Testis (tissue), 2 donors: ENCODE measurements around the gene KLHL10.
"Not testable (repeated sequence)": the region's sequence is repeated elsewhere in the genome, so short reads cannot be mapped to it uniquely, and the experiment has no call there.

Experiments
- POLR2A ChIP-seq: fragments of 450-650 bp; IDR thresholded peaks from one replicate; pipeline ENCODE4 v1.6.1; 2017; ENCODE audit warnings: antibody characterized with exemption, mild to moderate bottlenecking, moderate library complexity
- TF ChIP-seq, protein P1 (sequence below), 3 experiments: fragments of 450-650 bp in 2 of 3; fragments of 200-600 bp in 1 of 3; sonication (generic) in 1 of 3; IDR thresholded peaks; one replicate each; pipeline ENCODE4 v1.5.1; 2016 to 2019; ENCODE audit warnings: antibody characterized with exemption in 3 of 3, mild to moderate bottlenecking in 2 of 3, moderate library complexity in 1 of 3

DNA sequence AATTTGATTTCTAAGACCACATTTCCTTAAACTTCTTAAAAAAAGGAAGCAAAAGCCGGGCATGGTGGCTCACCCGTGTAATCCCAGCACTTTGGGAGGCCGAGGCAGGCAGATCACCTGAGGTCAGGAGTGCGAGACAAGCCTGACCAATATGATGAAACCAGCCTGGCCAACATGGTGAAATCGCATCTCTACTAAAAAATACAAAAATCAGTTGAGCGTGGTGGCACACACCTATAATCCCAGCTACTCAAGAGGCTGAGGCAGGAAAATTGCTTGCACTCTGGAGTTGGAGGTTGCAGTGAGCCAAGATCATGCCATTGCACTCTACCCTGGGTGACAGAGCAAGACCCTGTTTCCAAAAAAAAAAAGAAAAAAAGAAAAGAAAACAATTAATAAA lies 3.2 kb downstream of the KLHL10 start:
- TF ChIP-seq, protein P1, sequence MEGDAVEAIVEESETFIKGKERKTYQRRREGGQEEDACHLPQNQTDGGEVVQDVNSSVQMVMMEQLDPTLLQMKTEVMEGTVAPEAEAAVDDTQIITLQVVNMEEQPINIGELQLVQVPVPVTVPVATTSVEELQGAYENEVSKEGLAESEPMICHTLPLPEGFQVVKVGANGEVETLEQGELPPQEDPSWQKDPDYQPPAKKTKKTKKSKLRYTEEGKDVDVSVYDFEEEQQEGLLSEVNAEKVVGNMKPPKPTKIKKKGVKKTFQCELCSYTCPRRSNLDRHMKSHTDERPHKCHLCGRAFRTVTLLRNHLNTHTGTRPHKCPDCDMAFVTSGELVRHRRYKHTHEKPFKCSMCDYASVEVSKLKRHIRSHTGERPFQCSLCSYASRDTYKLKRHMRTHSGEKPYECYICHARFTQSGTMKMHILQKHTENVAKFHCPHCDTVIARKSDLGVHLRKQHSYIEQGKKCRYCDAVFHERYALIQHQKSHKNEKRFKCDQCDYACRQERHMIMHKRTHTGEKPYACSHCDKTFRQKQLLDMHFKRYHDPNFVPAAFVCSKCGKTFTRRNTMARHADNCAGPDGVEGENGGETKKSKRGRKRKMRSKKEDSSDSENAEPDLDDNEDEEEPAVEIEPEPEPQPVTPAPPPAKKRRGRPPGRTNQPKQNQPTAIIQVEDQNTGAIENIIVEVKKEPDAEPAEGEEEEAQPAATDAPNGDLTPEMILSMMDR (IDR thresholded peaks at IDR 0.05): not testable (repeated sequence)
- TF ChIP-seq POLR2A: not testable (repeated sequence)
